HG03159 (cell line): ENCODE data around the gene ZNF750.
"Not testable (repeated sequence)": the region's sequence is repeated elsewhere in the genome, so short reads cannot be mapped to it uniquely, and the experiment has no call there.

Source experiments
- ATAC-seq: cut with Tn5 transposase; IDR thresholded peaks from one replicate; pipeline ENCODE4 v1.9.1; 2021; ENCODE audit warnings: mild to moderate bottlenecking, moderate library complexity; ENCODE audit not compliant: unreplicated experiment

Gene ZNF750

DNA sequence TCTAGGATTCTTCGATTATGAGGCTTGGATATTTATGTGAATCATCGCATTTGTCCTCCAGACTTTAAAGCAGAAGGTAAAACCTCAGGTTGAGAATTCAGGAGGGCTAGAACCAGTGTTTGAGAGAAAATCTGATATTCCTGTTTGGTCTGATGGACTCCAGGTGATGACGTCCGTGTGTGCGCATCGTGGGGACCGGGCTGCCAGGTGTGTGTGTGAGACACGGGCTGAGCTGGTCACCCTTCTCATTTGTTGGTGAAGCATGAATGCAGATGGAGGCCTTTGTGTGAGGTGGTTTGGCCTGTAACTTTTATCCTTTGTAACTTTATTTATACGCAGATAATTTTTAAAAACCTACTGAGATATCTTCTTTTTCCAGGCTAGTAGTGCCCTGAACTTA lies 42.8 kb downstream of the ZNF750 start:
- no peak for ATAC-seq

DNA sequence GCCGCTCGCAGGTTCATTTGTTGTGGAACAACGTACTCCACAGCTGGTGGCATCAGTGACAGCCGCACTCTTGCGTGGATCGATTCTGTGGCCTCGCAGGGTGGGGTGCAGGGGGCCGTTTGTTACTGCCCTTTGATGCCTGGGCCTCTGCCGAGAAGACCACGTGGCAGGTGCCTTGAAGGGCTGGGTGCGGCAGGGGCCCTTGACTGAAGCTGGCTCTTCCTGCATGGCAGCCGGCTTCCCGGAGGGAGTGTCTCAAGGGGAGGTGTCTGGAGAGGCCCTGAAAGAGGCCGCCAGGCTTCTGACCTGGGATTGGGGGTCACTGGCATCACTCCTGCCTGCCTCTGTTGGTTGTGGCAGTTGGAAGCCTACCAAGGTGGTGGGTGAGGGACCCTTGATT lies 44.2 kb downstream of the ZNF750 start:
- no peak for ATAC-seq

DNA sequence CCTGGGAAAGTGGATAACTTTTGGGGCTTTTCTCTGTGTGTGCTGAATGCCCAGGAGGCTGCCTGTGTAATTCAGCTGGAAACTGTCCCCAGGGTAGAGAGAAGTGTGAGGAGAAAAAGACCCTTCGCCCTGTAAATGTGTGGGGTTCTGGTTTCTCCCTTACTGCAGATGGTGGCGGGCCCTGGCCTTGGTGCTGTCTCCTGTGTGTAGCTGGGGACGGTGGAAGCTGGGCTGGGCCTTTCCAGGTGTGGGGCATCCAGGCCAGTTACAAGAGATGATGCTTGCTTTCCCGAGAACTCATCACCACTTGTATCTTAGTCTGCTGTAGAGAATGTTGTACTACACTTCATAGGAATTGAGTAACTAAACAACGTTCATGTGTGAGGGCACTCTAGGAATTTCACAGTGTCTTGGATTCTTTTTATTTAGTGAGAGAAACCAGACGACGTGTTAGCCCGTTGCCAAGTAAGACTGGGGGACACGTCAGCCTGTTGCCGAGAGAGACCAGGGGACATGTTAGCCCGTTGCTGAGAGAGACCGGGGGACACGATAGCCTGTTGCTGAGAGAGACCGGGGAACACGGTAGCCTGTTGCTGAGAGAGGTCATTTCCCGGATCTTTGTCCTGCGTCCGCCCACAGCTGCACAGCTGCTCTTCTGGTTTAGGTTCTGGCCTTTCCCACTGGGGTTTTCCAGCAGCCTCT lies 44.9 kb downstream of the ZNF750 start:
- no peak for ATAC-seq

DNA sequence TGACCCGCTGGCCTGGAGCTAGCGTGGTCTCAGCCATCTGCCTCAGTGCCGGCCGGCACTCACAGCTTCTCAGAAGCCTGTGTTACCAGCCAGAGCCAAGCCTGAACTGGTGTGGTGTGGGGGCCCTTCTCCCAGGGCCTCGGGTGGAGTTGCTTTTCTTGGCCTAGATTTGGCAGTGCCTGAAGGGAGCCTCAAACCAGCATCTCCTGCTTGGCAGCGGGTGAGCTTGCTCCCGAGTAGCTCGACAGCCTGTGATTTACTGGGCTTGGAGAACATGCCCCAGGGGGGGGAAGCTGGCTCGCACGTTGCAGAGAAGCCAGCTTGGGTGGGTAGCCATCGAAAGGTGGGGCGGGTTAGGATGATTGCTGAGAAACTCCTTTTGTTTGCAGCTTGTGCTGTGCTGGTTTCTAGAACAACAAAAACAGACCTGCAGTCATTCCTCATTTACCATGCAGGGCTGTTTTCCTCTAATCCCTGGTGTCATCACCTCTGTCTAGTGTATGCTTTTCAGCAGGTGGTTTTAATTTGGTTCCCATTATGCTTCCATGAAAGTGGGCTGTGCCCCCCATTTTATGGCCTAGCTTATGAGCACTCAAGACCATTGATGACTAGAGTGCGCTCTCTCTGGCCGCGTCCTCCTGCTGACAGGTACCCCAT lies 45.7 kb downstream of the ZNF750 start:
- no peak for ATAC-seq

DNA sequence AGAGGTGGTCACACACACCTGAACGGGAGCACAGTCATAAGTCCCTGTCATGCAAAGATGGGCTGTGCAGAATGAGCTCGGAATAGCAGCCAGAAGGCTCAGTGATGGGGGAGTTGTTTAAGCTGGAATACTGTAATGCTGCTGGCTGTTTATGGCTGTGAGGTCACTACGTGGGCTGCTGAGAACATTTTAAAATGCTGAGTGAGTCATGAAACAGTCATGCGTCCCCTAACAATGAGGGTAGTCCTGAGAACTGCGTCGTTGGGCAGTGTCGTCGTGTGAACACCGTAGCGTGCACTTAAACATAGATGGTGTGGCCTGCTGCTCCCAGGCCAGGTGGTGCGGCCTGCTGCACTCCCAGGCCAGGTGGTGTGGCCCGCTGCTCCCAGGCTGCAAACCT lies 48.3 kb downstream of the ZNF750 start:
- no peak for ATAC-seq

DNA sequence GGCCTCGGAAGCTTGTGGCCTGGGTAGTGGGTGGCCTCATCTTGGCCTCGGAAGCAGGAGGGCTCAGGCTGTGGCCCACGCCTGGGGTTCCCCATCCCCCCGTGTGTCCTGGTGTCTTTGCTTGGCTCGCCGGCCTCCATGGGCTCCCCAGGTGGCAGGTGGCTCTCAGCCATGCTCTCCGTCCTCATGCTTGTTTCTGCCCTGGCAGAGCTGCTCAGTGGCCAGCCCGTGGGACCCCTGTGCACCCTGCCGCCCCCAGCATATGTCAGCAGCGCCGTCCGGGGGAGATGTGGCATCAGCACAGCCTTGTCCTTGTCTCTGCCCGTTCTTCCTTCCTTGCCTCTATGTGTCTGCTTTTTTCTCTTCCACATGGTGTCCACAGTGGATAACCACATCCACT lies 49.4 kb downstream of the ZNF750 start:
- no peak for ATAC-seq

DNA sequence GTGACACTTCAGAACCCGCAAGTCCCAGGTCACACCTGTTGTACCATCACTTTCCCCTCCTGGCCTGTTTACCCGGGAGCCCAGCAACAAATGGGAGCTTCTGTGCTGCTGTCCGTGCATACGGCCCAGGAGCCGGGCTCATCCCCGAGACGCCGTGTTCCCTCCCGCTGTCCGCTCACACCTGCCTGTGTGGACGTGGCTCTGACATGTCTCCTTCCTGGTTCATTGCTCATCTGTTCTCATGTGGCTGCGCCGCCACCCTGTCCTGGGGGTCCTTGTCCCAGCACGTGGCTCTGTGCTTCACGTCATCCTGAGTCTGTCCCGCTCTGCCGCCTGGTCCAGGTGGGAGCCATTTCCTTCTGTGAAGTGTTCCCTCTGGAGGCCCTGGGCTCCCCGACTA lies 50.0 kb downstream of the ZNF750 start:
- no peak for ATAC-seq

DNA sequence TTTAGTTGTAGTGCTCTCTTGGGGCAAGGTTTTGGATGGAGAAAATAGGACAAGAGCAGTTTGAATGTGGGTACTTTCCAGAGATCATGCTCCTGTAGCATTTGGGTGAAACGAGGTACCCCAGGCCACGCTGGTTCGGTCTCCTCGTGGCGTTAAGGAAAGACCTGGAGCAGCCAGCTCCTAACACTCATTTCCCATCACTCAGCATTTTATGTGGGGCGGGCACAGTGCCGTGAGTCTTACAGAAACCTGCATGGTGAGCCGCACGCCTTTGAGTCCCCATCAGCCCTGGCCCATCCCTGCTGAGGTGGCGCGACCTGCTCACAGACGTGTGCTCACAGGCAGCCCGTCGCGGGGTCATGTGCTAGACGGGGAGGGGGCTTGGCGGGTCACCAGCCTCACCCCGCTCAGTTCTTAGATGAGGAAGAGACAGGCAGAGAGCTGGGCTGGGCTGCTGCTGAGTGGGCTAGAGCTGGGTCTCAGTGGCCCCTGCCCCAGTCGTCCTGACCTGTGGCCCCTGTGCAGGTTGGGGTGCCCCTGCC lies 50.7 kb downstream of the ZNF750 start:
- ATAC-seq = no peak

DNA sequence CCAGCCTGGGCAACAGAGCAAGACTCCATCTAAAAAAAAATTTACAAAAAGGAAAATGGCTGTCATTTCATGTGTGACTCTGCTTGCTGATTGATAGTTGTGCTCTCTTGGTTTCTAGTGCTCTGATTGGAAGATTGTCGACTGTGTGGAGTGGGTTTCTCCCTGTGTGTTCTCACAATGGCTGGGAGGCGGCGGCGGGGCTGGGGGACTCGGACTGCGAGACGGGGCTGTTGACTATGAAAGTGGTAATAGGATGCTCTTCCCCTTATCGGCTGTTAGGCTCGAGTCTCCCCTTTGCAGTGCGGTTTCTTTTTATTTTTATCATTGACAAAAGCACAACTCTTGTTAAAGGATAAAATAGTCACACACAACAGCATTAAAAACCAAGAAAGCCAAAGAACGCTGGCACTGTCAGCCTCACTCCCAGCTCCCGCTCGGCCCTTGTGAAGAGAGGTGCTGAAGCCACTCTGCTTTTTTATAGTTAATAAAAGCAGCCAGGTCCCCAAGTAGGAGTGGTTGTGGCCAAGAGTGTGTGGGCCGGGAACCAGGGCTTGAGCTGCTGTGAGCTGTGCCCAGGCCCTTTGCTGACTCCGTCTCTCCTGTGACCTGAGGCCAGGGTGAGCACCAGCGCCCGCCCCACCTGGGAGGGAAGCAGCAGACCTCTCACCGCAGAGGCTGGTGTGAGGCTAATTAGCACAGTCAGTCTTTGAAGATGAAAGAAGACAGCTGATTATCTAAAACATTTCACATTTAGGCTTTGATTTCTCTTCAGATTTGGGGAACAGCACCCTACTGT lies 51.4 kb downstream of the ZNF750 start:
- ATAC-seq = no peak

DNA sequence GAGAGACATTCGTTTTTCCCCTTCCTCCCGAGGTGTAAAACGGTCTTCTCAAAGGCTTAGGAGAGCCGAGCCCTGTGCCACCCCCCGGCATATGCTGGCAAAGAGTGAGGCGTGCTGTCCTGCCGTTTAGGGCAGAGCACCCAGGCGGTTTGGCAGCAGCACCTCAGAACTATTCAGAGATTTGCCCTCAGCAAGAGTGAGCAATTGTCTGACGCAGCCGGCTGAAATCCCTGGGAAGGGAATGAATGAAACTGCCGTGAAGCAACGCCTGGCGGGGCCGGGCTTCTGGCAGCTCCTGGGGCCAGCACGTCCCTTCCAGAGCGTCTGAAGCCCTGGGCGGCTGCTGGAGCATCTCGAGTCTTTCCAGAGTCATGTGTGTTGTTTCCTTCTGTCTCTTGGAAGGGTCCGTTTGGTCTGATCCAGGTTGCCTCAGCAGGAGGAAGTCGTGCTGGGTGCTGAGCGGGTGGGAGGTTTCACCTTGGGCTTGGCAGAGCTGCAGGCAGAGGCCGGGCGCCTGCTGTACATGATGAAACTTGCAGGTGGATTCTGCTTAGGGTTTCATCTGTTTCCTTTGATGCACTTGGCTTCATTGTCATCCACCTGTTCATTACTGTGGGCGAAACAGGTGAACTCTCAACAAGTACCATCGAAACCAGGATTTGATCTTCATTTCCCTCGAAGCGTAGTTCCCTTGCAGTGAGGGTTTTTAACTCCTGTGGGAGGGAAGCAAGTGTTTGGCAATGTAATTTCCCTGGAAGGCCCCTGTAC lies 52.6 kb downstream of the ZNF750 start:
- no peak for ATAC-seq

DNA sequence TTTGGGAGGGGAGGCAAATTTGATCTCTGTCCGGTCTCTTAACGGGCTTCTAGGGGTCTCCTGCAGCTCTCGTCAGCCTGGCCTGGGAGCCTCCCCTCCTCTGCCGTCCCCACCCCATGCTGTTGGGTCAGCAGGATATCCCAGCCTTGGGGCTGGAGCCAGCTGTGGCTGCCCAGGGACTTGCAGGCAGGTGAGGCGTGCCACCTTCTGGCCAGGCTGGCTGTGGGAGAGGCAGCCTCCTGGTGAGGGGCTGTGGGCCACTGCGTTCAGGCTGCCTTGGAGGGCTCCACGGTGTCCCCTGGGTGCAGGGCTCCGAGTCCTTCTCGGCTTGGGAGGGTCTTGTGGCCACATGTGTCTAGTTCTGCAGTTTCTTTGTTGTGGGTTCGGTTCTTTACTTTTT lies 53.4 kb downstream of the ZNF750 start:
- no peak for ATAC-seq

DNA sequence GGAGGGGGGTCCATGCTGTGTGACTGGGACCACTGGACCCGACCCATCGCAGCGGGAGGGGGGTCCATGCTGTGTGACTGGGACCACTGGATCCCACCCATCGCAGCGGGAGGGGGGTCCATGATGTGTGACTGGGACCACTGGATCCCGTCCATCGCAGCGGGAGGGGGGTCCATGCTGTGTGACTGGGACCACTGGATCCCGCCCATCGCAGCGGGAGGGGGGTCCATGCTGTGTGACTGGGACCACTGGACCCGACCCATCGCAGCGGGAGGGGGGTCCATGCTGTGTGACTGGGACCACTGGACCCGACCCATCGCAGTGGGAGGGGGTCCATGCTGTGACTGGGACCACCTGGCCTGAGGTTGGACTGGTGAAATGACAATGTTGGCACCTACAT lies 54.2 kb downstream of the ZNF750 start:
- not testable (repeated sequence) for ATAC-seq

DNA sequence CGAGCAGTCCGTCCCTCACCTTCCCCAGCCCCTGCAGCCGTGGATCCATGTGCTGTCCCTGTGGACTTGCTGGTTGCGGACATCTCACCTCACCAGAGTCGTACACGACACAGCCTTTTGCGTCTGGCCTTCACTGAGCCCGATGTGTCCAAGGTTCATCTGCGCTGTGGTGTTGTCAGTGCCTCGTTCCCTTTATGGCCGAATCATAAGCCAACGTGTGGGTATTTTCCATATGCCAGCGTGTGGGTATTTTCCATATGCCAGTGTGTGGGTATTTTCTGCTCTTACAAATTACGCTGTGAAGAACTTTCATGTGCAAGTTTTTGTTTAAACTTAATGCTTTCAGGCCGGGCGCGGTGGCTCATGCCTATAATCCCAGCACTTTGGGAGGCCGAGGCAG lies 56.3 kb downstream of the ZNF750 start:
- ATAC-seq = no peak

DNA sequence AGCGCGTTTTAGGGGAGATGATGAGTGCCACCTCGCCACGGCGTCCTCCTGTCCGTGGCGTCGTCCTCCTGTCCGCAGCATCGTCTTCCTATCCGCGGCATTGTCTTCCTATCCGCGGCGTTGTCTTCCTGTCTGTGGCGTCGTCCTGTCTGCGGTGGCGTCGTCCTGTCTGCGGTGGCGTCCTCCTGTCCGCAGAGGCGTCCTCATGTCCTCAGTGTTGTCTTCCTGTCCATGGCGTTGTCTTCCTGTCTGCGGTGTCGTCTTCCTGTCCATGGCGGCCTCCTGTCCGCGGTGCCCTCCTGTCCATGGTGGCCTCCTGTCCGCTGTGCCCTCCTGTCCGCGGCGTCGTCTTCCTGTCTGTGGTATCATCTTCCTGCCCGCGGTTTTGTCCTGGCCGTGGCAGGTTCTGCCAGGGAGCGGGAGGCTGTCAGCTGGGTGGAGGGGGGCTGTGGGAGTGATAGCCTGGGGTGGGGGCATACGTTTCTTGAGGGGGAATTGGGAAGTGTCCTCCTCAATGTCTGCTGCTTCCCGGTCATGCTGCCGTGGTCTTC lies 57.1 kb downstream of the ZNF750 start:
- ATAC-seq = no peak

DNA sequence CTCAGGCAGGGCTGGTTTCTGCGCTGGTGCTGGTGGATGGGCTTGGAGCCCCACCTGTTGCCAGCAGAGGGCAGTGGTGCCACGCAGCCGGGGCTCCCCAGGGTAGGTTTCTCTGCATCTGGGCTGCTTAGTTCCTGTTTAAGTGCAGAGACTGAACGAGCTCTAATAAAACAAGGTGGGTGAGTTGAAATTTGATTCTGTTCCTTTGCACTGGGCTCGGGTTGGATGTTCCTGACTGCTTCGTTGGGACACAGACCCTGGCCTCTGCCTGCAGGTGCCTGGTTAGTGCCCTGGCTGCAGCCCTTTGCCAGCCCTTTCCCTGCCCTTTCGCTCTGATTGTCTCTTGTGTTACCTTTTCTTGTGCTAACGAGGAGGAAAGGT lies 57.9 kb downstream of the ZNF750 start:
- no peak for ATAC-seq

DNA sequence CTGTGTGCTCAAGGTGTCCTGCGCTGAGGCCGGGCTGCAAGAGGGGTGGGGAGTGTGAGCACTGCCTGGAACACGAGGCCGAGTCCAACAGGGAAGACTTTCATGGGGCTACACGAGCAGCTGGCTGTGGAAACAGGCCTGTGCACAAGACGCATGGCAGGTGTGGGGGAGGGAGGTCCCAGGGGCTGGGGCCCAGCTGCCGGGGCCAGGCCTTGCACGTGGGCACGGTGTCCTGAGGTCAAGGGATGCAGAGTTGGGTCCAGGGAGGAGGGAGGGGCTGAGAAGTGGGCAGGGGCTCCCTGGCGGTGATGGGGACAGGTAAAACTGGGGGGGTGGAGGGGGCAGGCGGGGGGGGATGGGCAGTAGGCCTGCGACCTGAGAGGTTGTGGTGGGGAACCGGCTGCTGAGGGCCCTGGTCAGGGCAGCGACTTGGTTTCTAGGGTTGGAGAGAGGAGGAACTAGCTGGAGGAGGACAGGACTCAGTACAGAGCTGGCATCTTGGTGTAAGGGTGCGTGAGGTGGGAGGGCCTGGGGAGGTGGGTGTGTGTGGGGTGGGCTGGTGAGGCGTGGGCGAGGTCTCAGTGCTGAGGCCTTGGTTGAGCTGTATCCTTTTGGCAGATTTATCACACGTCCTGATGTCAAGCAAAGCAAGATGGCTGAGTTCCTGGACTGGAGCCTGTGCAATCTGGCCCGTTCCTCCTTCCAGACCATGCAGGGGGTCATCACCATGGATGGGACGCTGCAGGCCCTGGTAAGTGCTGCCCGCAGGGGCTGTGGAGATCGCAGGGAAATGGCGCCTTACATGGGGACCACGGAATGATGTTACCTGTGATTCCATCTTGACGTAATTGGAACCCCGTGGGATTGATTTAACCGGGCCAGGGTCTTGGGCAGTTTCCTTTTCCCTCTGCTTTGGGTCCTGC lies 58.6 kb downstream of the ZNF750 start:
- no peak for ATAC-seq

DNA sequence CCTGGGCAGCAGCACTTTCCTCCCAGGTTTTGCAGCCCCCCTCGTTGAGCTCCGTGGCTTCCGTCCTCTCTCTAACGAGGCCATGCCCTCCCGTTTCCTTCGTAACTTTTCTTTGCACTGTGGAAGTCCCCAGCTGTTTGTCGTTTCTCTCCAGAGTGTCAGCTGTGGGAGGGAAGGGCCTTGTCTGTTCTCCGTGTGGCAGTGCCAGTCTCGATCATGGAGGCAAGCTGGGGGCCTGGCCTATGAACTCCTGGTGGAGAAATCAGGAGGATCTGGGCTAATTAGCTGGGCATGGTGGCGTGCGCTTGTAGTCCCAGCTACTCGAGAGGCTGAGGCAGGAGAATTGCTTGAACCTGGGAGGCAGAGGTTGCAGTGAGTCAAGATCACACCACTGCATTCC lies 59.6 kb downstream of the ZNF750 start:
- ATAC-seq = no peak

DNA sequence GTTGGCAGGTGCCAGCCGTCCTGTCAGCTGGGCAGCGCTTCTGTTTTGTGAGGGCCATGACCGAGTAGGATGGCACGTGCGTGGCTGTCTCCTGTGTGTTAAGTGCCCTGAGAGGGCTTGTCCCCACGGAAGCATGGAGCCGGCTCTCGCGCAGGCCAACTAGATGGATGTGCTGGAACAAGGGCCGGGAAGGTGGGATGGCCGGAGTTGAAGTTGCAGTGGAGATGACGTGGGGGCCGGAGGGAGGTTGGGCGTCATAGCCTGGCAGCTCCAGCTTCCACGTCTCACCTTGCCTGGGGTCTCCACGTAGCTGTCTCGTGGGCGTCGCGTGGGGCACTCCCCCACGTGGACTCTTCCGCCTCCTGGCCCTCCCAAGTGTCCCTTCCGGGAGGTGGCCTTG lies 60.3 kb downstream of the ZNF750 start:
- ATAC-seq = no peak
